ENCODE results near the gene SNX18.

SNX18 gene

DNA sequence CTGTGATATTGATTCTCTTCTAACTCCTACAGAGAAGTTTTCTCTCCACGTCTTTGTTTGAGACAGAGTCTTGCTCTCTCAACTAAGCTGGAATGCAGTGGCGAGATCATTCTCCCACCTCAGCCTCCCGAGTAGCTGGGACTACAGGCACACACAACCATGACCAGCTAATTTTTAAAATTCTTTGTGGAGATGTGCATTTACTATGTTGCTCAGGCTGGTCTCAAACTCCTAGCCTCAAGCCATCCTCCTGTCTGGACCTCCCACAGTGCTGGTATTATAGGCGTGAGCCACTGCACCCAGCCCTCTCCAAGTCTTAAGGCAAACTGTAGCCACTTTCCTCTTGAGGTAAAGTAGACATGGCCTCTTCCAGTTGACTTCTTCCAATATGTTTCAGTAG is 72.2 kb downstream of the SNX18 start:
- no peak for DNase-seq

GRCh38 chr5:54590824-54591223 is 73.3 kb downstream of the SNX18 start:
- no peak for DNase-seq

DNA sequence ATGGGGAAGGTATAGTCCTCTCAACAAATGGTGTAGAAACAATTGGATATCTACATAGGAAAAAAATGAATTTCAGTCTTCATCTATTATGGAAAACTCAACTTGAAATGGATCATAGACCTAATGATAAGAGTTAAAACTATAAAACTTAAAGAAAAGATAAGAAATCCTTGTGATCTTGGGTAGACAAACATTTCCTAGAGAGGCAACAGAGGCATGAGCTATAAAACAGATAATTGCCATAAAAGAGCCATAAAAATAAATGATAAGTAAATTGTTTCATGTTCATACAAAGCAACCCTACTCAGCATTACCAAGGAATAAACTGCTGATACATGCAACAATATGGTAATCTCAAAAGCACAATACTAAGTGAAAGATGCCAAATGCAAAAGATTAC is 76.2 kb downstream of the SNX18 start:
- DNase-seq: no peak

DNA sequence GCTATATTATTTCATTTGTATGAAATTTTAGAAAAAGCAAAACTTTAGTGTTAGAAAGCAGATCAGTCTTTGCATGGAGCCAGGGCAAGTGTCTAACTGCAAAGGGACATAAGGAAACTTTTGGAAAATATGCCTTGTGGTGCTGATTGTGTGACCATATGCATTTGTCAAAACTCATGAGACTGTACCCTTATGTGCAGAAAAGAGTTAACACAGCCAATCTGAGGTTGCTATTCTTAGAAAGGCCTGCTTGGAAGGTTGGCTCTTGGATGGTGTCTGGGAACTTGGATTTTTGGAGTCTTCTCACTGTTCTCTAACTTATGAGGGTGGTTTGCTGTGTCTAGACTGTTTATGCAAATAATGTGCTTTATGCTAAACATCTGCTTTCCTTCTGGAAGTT is 76.6 kb downstream of the SNX18 start:
- no peak for DNase-seq

- no peak for DNase-seq
These were observed 78.2 kb downstream of the SNX18 start for GRCh38 chr5:54595721-54596120.

Data from NCI-H1105 (cell line).